ENCODE measurements around the gene DAND5.

Gene DAND5

GRCh38 chr19:13008926-13009787 lies 39.8 kb downstream of the DAND5 start:
- DNase-seq (ENCODE audit: low spot score) = no peak

GRCh38 chr19:13010038-13010991 lies 40.9 kb downstream of the DAND5 start:
- no peak for DNase-seq (ENCODE audit: low spot score)

GRCh38 chr19:13010992-13011652 lies 41.7 kb downstream of the DAND5 start:
- DNase-seq (ENCODE audit: low spot score) = no peak

- DNase-seq (ENCODE audit: low spot score) = no peak
Measured at GRCh38 chr19:13011653-13012389, 42.4 kb downstream of the DAND5 start.

- DNase-seq (ENCODE audit: low spot score) = no peak
Measured at GRCh38 chr19:13012390-13012689, 43.0 kb downstream of the DAND5 start.

GRCh38 chr19:13012690-13013608 lies 43.6 kb downstream of the DAND5 start:
- DNase-seq (ENCODE audit: low spot score) = no peak

- DNase-seq (ENCODE audit: low spot score) = no peak
Measured at GRCh38 chr19:13013649-13014048, 44.3 kb downstream of the DAND5 start.

GRCh38 chr19:13014101-13014920 lies 44.9 kb downstream of the DAND5 start:
- DNase-seq (ENCODE audit: low spot score) = no peak

- no peak for DNase-seq (ENCODE audit: low spot score)
Measured at GRCh38 chr19:13014921-13015280, 45.5 kb downstream of the DAND5 start.

- DNase-seq (ENCODE audit: low spot score) = no peak
Measured at GRCh38 chr19:13015361-13016223, 46.2 kb downstream of the DAND5 start.

- no peak for DNase-seq (ENCODE audit: low spot score)
Measured at GRCh38 chr19:13016245-13016627, 46.9 kb downstream of the DAND5 start.

- DNase-seq (ENCODE audit: low spot score) = no peak
Measured at GRCh38 chr19:13016628-13017305, 47.4 kb downstream of the DAND5 start.

GRCh38 chr19:13017306-13018034 lies 48.1 kb downstream of the DAND5 start:
- no peak for DNase-seq (ENCODE audit: low spot score)

- DNase-seq (ENCODE audit: low spot score) = no peak
Measured at GRCh38 chr19:13018035-13018914, 48.9 kb downstream of the DAND5 start.

- DNase-seq (ENCODE audit: low spot score) = no peak
Measured at GRCh38 chr19:13019332-13019731, 50.0 kb downstream of the DAND5 start.

GRCh38 chr19:13020002-13020414 lies 50.6 kb downstream of the DAND5 start:
- DNase-seq (ENCODE audit: low spot score) = no peak

Measured in SK-N-DZ (cell line).